ENCODE results near the gene TCF12. TPM values are rescaled to one million over a fixed set of nuclear protein-coding genes. Genes with fewer than 3 reads are reported as not detected.

Gene TCF12
- total RNA-seq, 2 donors from 2014 or later: 69.4 to 140 TPM

DNA sequence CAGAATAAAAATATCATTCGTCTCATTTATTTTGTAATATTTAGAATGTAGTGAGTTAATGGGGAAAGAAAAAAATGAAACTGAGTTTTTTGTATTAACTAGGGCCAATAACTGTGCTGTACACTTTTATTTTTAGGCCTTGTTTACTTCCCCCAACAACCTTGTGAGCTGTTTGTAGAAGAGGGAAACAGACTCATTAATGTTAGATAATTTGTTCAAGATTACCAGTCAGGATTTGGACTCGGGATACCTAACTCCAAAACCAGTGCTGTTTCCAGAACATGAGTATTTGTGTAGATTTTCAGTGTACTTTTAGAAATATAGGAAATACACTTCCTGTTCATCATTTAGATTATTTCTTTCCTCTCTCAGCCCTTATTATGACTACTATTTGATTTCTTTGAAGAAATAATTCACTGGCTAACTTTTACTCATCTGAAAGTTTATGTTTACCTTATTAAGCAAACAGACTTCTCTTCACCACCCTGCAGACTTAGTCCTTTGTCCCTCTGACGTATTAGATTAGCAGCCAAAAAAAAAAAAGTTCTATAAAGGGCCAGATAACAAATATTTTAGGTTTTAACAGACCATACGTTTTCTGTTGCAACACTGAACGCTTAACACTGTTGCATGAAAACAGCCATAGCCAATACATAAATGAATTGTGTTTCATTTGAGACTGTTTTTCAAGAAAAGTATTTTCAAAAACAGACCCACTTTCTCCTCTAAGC is 265.3 kb downstream of the TCF12 start:
- Mint-ChIP-seq H3K36me3 (peaks cover 12% of the 10 kb centered on the region), H3K4me3 (no peak overlapping the region), H3K4me1 (ENCODE audit: low read depth in 2 of 2) (peaks cover 0 to 3% of the 10 kb centered on the region in 2 donors), H3K27ac (no peak overlapping the region), H3K9me3 (no peaks in the 10 kb centered on the region), H3K27me3 (no peaks in the 10 kb centered on the region)
- no peak for ATAC-seq
- no peak for DNase-seq (ENCODE audit: low spot score)

DNA sequence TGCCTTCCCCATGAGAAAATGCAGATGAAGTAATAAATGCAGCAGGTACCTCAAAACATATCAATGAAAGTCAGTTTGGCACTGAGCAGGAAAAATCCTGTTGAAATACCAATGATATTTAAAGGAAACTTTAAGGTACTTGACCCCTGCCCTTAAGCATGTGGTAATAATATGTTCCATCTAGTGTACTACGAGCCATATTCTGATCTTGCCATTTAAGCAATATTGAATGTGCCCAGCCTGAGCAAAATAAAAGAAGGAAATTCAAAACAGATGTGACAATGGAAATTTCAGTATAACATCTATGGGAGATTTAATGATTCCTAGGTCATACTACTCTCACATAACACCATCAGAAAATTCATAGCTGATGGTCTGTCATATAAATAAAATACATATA is 266.1 kb downstream of the TCF12 start:
- H3K4me3 Mint-ChIP-seq: no peak overlapping the region
- H3K4me1 Mint-ChIP-seq (ENCODE audit: low read depth in 2 of 2): peaks cover 0 to 3% of the 10 kb centered on the region in 2 donors
- no peaks in the 10 kb centered on the region for H3K9me3 Mint-ChIP-seq
- no peak for ATAC-seq
- H3K36me3 Mint-ChIP-seq: peaks cover 12% of the 10 kb centered on the region
- no peaks in the 10 kb centered on the region for H3K27me3 Mint-ChIP-seq
- DNase-seq (ENCODE audit: low spot score): no peak
- no peak overlapping the region for H3K27ac Mint-ChIP-seq

DNA sequence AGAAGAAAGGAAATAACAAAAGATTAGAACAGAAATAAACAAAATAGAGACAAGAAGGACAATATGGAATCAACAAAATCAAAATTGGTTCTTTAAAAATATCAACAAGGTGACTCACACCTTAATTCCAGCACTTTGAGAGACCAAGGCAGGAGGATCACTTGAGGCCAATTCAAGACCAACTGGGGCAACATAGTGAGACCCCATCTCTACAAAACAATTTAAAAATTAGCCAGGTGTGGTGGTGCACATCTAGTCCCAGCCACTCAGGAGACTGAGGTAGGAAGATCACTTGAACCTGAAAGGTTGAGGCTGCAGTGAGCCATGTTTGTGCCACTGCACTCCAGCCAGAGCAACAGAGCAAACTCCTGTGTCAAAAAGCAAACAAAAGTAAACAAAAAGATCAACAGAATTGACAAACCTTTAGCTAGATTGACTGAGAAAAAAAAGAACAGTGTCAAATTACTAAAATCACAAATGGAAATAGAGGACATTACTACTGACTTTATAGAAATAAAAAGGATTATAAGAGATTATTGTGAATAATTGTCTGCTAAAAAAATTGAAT is 267.1 kb downstream of the TCF12 start:
- H3K4me3 Mint-ChIP-seq: no peak overlapping the region
- H3K27ac Mint-ChIP-seq: no peak overlapping the region
- H3K27me3 Mint-ChIP-seq: no peaks in the 10 kb centered on the region
- H3K4me1 Mint-ChIP-seq (ENCODE audit: low read depth in 2 of 2): peaks cover 0 to 3% of the 10 kb centered on the region in 2 donors
- peaks cover 12% of the 10 kb centered on the region for H3K36me3 Mint-ChIP-seq
- ATAC-seq (no peak), DNase-seq (ENCODE audit: low spot score) (no peak)
- no peaks in the 10 kb centered on the region for H3K9me3 Mint-ChIP-seq

DNA sequence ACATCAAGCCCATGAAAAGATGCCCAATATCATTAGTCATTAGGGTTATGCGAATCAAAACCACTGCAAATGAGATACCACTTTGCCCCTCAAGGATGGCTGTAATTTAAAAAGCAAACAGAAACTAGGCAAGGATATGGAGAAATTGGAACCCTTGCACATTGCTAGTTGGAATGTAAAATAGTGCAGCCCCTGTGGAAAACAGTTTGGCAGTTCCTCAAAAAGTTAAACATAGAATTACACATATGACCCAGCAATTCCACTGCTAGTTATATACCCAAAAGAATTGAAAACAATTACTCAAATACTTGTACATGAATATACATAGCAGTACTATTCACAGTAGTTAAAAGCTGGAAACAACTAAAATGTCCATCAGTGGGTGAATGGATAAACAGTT is 271.0 kb downstream of the TCF12 start:
- H3K4me3 Mint-ChIP-seq: no peak overlapping the region
- no peaks in the 10 kb centered on the region for H3K9me3 Mint-ChIP-seq
- ATAC-seq: no peak
- DNase-seq (ENCODE audit: low spot score): no peak
- no peaks in the 10 kb centered on the region for H3K27me3 Mint-ChIP-seq
- peaks cover 18% of the 10 kb centered on the region for H3K36me3 Mint-ChIP-seq
- peaks cover 0 to 3% of the 10 kb centered on the region in 2 donors for H3K4me1 Mint-ChIP-seq (ENCODE audit: low read depth in 2 of 2)
- H3K27ac Mint-ChIP-seq: no peak overlapping the region

DNA sequence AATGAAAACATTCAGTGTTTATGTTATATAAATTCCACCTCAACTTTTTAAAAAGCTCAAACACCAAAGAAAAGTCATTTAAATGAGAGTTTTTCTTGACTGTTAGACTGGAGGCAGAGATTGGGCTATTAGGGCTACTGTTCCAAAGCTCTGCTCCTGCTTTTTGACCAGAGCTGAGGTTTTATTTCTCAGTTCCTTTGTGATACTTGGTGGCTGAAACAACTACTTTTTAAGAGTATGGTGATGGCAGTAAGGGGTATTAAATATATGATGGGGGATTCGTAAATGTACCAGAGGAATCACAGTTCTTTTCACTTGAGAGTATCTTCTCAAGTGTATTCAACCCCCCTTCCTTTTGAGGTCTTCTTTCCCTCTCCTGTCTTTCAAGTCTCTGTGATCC is 271.8 kb downstream of the TCF12 start:
- Mint-ChIP-seq H3K4me1 (ENCODE audit: low read depth in 2 of 2) (peaks cover 0 to 3% of the 10 kb centered on the region in 2 donors), H3K27ac (no peak overlapping the region), H3K9me3 (no peaks in the 10 kb centered on the region), H3K36me3 (peaks cover 16% of the 10 kb centered on the region), H3K27me3 (no peaks in the 10 kb centered on the region), H3K4me3 (no peak overlapping the region)
- no peak for ATAC-seq
- no peak for DNase-seq (ENCODE audit: low spot score)

DNA sequence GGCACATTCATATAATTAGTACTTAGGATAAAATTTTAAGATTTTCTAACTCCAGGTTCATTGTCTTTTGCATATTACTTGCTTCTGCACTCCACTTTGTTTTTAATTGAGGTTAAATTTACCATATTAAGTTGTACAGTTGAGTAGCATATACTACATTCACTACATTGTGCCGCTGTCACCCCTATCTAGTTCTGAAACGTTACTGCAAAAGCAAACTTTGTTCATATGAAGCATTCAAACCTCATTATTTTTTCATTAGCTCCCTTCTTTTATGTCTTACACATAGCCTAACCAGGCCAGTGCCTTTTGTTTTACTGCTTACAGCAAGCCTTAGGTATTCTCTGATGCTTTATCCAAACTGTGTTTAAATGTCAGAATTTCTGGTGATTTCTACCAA is 274.7 kb downstream of the TCF12 start:
- DNase-seq (ENCODE audit: low spot score) (no peak), ATAC-seq (no peak)
- Mint-ChIP-seq H3K4me1 (ENCODE audit: low read depth in 2 of 2) (peaks cover 4 to 6% of the 10 kb centered on the region in 2 donors), H3K27ac (no peak overlapping the region), H3K27me3 (no peaks in the 10 kb centered on the region), H3K36me3 (peaks cover 10% of the 10 kb centered on the region), H3K4me3 (no peak overlapping the region), H3K9me3 (no peaks in the 10 kb centered on the region)

DNA sequence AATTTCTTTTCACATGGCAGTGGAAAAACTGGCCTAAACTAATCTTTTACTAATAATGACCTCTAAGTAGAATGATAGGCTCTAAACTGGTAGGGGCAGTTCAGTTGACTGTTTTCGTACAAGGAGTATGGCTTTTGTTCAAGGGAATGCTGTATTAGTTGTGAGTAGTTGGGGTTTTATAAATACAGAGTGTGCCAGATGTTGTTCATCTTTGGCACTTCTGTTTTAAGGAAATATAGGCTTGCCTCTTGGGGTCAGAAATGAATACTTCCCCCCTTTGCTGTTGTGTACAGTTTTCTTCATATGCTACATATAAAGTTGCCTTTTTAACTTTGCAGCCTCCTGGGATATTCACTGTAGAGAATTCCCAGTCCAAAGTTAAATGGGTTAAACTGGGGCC is 276.9 kb downstream of the TCF12 start:
- Mint-ChIP-seq H3K4me1 (ENCODE audit: low read depth in 2 of 2) (peaks cover 4 to 6% of the 10 kb centered on the region in 2 donors), H3K27me3 (no peaks in the 10 kb centered on the region), H3K36me3 (peaks cover 10% of the 10 kb centered on the region), H3K9me3 (no peaks in the 10 kb centered on the region), H3K27ac (no peak overlapping the region), H3K4me3 (no peak overlapping the region)
- ATAC-seq (no peak), DNase-seq (ENCODE audit: low spot score) (no peak)

DNA sequence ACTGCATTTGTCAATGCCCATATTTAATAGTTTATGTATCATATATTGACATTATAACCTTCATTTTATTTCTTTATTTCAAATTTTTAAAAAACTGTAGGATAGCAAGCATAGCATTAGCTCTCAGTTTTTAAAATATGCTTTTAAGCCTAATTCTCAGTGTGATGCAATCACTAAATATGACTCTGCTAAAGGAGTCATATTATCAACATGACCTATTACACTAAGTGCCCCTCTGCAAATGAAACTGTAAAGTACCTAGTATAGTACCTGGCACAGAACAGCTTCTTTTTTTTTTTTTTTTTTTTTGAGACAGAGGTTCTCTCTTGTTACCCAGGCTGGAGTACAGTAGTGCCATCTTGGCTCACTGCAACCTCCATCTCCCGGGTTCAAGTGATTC is 278.4 kb downstream of the TCF12 start:
- Mint-ChIP-seq H3K27ac (no peak overlapping the region), H3K9me3 (no peaks in the 10 kb centered on the region), H3K36me3 (peaks cover 10% of the 10 kb centered on the region), H3K4me1 (ENCODE audit: low read depth in 2 of 2) (peaks cover 4 to 6% of the 10 kb centered on the region in 2 donors), H3K27me3 (no peaks in the 10 kb centered on the region), H3K4me3 (no peak overlapping the region)
- ATAC-seq (no peak), DNase-seq (ENCODE audit: low spot score) (no peak)

DNA sequence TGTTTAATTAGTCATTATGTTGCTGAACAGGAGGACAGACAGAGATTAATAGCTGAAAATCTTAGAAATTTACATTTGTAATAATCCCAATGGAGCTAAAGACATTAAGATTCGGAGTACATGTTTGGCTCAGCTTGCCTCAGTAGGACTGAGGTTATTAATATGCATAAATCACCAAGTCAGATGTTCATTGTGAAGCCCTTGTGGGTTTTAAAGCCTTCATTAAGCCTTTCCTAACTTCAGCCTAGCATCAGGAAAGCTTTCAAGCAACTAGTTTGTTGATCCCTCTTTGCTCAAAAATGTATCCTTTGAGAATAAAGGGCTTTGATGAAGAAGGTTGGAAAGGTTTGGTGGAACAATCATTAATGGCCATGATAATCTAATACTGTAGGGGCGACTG is 279.7 kb downstream of the TCF12 start:
- Mint-ChIP-seq H3K27ac (no peak overlapping the region), H3K36me3 (peaks cover 9% of the 10 kb centered on the region), H3K4me3 (no peak overlapping the region), H3K9me3 (no peaks in the 10 kb centered on the region), H3K4me1 (ENCODE audit: low read depth in 2 of 2) (peaks cover 4 to 6% of the 10 kb centered on the region in 2 donors), H3K27me3 (no peaks in the 10 kb centered on the region)
- no peak for DNase-seq (ENCODE audit: low spot score)
- ATAC-seq: no peak

DNA sequence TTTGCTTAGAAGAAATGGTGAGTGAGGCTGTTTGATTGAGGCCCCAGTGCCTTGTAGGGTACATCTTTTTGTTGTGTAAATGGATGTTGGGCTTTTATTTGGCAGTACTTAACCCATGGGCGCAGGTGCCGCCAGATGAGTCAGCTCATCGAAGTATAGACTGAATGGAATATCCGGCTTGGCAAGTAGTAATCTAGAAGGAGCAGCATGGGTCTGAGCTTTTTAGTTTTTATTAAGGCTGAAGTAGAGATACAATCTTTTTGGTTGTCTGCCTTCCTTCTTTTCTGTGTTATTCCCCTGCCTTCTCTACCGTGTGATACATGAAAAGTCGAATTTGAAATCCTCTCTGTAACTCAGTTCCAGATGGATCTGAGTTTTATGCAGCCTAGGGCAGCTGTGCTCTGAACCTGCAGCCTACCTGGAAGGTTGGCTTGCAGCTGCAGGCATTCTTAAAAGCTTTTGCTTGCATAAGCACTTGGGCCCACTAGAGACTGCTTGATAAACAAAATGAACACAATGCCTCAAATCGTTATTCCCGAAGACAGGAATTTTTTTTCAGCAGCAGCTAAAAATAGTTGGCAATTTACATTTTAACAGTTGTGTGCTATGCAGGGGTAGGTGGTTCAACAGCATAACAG is 280.3 kb downstream of the TCF12 start:
- no peak for DNase-seq (ENCODE audit: low spot score)
- Mint-ChIP-seq H3K27me3 (no peaks in the 10 kb centered on the region), H3K4me1 (ENCODE audit: low read depth in 2 of 2) (peaks cover 4 to 6% of the 10 kb centered on the region in 2 donors), H3K9me3 (no peaks in the 10 kb centered on the region), H3K4me3 (no peak overlapping the region), H3K36me3 (peaks cover 4% of the 10 kb centered on the region), H3K27ac (no peak overlapping the region)
- no peak for ATAC-seq

DNA sequence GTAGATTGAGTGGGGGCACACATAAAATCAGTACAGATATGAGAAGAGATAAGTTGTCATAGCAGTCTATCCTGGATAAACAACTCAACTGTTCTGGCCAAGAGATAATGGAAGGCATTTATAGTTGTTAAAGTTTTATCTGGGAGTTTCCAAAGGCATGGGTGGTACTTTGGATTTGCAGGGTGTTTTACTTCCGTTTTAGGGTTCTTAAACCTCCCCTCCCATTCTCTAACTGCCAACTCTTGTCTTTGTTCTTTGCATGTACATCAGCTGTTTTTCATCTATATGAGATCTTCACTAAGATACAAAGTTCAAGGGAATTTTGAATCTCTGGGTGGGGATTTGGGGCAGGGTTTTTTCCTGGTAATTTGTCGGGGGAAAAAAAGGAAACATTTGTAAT is 283.1 kb downstream of the TCF12 start:
- no peak overlapping the region for H3K4me3 Mint-ChIP-seq
- no peak overlapping the region for H3K27ac Mint-ChIP-seq
- ATAC-seq (no peak), DNase-seq (ENCODE audit: low spot score) (no peak)
- H3K4me1 Mint-ChIP-seq (ENCODE audit: low read depth in 2 of 2): peaks cover 4 to 6% of the 10 kb centered on the region in 2 donors
- H3K36me3 Mint-ChIP-seq: peaks cover 4% of the 10 kb centered on the region
- H3K9me3 Mint-ChIP-seq: no peaks in the 10 kb centered on the region
- H3K27me3 Mint-ChIP-seq: no peaks in the 10 kb centered on the region

DNA sequence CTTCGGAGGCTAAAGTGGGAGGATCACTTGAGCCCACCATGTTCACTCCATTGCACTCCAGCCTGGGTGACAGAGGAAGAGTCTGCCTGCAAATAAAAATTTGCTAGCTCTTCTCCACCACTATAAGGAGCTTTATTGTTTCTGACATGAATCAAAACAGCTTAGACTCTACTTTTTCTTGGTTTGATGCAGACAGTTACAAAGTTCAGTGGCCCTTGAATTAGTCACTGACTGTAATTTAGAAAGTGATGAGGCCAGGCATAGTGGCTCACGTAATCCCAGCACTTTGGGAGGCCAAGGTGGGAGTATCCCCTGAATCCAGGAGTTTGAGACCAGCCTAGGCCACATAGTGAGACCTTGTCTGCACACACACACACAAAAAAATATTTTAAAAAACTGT is 285.5 kb downstream of the TCF12 start:
- H3K27ac Mint-ChIP-seq: no peak overlapping the region
- ATAC-seq (peak in 1 of 2 donors; percentile 43), DNase-seq (ENCODE audit: low spot score) (no peak)
- H3K4me3 Mint-ChIP-seq: no peak overlapping the region
- no peaks in the 10 kb centered on the region for H3K27me3 Mint-ChIP-seq
- no peaks in the 10 kb centered on the region for H3K4me1 Mint-ChIP-seq (ENCODE audit: low read depth in 2 of 2)
- no peaks in the 10 kb centered on the region for H3K36me3 Mint-ChIP-seq
- H3K9me3 Mint-ChIP-seq: no peaks in the 10 kb centered on the region

DNA sequence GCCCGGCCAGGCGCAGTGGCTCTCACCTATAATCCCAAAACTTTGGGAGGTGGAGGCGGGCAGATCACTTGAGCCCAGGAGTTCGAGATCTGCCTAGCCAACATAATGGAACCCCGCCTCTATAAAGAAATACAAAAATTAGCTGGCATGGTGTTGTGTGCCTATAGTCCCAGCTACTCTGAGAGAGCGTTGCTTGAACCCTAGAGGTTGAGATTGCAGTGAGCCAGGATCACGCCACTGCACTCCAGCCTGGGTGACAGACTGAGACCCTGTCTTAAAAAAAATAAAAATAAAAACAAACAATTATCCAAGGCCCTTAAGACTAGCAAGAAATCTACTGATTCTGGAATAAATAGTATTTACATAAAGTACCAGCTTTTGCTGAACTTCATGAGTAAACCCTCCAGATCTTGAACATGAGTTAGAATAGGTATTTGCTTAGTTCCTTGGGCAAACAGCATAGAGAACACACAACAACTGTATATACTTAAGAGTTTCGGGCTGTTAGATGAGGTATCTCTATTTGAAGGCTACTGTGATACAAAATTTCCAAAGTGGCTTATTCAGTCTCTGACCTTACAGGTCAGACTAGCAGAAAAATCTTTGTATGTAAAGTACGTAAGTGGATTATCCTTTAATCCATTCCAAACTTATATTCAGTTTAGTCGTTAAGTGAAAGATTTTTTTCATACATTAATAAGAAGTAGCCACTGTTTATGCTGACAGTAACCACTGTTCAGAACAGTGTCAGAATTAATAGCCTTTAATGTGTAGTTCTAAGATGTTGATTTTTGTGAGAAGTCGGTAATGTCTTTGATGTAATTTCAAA is 286.8 kb downstream of the TCF12 start:
- Mint-ChIP-seq H3K36me3 (no peaks in the 10 kb centered on the region), H3K27ac (no peak overlapping the region), H3K4me3 (no peak overlapping the region), H3K9me3 (no peaks in the 10 kb centered on the region), H3K4me1 (ENCODE audit: low read depth in 2 of 2) (peaks cover 0 to 4% of the 10 kb centered on the region in 2 donors), H3K27me3 (no peaks in the 10 kb centered on the region)
- ATAC-seq (no peak), DNase-seq (ENCODE audit: low spot score) (no peak)

DNA sequence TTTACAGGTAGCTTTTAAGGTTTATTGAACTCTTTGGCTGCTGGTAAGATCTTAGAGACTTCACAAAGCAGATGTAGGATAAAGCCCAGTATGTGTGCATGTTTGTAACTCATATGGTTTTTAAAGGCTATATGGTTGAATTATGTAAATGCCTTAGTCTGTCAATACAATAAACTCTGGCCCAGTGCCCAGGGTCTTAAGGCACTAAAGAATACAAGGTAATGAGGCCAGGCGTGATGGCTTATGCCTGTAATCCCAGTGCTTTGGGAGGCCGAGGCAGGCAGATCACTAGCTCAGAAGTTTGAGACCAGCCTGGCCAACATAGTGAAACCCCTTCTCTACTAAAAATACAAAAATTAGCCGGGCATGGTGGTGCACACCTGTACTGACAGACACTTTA is 287.6 kb downstream of the TCF12 start:
- Mint-ChIP-seq H3K36me3 (no peaks in the 10 kb centered on the region), H3K27me3 (no peaks in the 10 kb centered on the region), H3K9me3 (no peaks in the 10 kb centered on the region), H3K4me1 (ENCODE audit: low read depth in 2 of 2) (peaks cover 0 to 4% of the 10 kb centered on the region in 2 donors), H3K27ac (no peak overlapping the region), H3K4me3 (no peak overlapping the region)
- ATAC-seq: no peak
- no peak for DNase-seq (ENCODE audit: low spot score)

All from natural killer cell treated with Interleukin-12 subunit alpha and Interleukin-12 subunit beta and Interleukin-15 and Interleukin-18, amount 100 ng/mL, for 72 hours (primary cell).